Body of pancreas (tissue), 4 donors: ENCODE measurements around the gene FAM174B.

Experiments
- CTCF ChIP-seq, 7 experiments: fragments of 450-650 bp in 4 of 7; fragments of 200-600 bp in 3 of 7; sonication (generic) in 3 of 7; IDR thresholded peaks; one replicate each; pipeline ENCODE4 v1.5.1; 2016 to 2019; ENCODE audit warnings: antibody characterized with exemption in 7 of 7
- POLR2A ChIP-seq, 3 donors: fragments of 450-650 bp; IDR thresholded peaks; one replicate each; pipeline ENCODE4 v1.6.1; 2016; ENCODE audit warnings: antibody characterized with exemption in 3 of 3, mild to moderate bottlenecking in 2 of 3

GRCh38 chr15:92603743-92604470 lies 51.7 kb downstream of the FAM174B start:
- no peak for TF ChIP-seq POLR2A (IDR thresholded peaks at IDR 0.05)
- TF ChIP-seq CTCF (IDR thresholded peaks at IDR 0.05) = no peak
